Measurements from ENCODE around the gene QKI.
"Not testable (repeated sequence)": the region's sequence is repeated elsewhere in the genome, so short reads cannot be mapped to it uniquely, and the experiment has no call there.

The QKI gene

DNA sequence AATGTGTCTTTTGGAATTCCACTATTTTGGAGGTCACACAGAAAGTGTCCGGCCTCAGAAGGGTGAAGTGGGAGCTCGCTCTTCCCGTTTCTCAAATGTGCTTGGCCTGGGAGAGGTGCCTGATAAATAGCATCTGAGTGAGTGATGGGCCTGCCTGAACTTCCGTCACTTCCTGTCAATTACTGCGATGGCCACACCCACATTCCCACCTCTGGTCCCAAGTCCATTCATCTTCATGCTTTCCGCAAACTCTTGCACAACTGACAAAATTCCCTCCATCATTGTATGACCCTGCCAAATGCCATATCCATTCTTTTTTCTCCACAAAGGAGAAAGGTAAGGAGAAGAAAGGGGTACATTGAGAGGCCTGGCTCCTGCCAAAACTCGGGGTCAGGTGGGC lies 169.0 kb downstream of the QKI start:
- no peak for DNase-seq

DNA sequence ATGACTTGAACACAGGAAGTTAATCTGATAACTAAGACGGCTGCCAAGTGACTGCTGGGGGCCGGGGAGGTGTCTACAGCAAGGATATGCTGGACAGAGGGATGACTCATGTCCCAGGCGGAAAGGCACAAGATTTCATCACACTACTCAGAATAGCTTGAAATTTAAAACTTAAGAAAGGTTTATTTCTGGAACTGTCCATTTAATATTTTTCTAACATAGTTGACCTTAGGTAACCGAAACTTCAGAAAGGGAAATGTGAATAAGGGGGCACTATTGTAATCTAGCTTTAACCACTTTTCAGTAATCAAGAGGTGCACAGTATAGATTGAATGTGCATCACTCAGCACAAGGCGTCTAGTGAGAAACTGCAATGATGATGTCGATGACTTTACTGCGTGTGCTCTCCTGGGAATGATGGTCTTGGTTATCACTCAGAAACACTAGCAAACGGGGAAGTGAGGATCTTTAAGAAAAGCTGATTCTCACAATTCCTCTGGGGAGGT lies 171.5 kb downstream of the QKI start:
- DNase-seq = peak; percentile 82

DNA sequence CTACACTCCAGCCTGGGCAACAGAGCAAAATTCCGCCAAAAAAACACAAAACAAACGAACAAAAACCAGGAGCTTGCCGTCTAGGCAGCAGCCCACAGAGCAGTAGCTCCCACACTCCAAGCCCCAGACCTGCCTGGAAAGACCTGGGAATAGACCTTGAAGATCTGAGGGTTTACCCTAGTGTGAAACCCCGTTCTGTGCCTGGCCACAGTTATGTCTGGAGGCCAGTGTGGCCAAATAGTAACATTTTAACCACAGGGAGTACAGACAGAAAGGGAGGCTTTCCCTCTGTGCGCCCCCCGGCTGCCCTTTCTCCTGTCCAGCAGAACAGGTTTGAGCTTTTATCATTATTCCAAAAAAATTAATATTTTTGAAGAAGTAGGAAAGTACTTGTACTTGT lies 172.4 kb downstream of the QKI start:
- DNase-seq = no peak

DNA sequence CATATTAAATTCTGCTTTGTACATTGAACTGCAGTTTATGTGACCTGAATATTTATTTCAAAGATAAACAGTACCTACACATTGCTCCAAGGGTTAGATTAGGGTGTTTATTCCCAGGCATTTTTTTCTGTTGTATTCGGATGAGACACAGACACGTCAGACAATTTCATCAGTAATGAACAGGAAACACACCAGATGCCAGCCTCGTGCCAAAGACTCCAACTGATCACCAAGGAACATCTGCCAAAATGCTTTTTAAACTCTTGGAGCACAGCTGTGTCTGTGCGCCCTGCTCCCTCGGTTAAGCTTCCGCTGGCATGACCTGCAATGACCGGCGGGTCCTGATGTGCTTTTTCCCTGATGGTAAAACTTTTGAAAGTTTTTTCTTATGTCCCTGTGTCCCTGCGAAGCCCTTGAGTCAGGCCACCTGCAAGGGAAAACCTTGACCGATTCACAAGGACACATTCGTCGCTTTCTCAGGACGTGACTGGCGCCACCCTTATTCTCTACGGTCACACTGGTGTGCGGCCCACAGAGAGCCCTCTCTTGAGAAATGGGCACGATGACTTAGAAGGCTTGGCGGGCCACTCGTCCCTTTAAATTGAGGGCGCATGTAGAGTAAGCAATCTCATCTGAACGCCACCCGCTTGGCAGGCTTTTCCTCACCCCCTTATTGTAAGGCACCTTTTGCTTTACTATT lies 173.9 kb downstream of the QKI start:
- no peak for DNase-seq

DNA sequence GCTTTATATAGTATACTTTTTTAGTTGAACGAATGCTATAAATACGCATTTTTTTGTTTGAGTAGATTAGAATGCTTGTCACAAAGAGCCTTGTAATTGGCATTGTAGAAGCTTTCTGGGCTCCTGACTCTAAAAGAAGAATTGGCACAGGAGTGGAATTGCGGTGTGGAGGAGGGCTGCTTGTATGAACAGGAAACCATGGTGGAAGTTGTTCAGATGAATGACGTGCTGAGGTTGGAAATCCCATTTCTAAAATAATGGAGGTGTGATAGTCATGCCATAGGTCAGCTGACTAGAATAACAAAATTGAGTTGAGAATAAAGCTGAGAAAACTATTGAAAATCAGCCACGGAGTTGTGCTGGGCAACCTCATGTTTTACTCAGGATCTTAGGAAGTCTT lies 174.9 kb downstream of the QKI start:
- no peak for DNase-seq

DNA sequence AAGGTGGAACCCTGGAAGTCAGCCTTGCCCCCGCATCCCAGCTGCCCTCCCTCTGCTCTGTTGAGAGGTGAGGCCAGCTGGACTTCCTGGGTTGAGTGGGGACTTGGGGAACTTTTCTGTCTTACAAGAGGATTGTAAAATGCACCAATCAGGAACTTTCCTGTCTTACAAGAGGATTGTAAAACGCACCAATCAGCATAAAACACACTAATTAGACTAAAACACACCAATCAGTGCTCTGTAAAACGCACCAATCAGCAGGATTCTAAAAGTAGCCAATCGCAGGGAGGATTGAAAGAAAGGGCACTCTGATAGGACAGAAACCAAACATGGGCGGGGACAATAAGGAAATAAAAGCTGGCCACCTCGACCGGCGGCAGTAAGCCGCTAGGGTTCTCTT lies 175.6 kb downstream of the QKI start:
- not testable (repeated sequence) for DNase-seq

DNA sequence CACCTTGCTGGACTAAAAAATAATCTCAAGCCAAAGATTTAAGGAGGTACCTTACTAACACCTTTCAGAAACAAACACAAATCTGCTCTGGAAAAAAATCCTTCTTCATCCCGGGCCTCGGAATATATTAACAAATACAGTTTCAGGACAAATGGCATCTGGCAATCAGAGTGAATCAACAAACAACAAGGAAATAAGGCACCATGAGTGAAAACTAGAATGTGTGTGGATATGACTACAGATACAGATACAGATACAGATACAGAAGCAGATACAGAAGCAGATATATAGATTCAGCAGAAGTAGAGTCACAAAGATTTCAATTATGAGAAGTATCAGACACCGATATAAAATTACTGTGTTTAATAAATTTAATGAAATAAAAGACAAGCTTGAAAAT lies 178.4 kb downstream of the QKI start:
- no peak for DNase-seq

DNA sequence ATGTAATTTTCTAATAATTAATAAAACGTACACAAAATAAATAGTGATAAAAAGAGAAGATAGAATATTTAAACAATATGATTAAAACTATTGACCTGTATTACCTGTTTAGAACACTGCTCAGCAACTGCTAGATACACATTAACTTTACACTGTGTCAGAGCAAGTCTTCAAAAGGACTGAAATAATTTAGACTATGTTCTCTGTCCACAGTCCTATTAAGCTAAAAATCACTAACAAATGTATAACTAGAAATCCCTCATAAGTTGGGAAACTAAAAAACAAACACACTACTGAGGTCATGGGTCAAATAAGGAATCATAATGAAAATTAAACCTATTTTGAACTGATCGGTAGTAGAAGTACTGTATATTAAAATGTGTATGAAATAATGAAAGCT lies 181.7 kb downstream of the QKI start:
- no peak for DNase-seq

DNA sequence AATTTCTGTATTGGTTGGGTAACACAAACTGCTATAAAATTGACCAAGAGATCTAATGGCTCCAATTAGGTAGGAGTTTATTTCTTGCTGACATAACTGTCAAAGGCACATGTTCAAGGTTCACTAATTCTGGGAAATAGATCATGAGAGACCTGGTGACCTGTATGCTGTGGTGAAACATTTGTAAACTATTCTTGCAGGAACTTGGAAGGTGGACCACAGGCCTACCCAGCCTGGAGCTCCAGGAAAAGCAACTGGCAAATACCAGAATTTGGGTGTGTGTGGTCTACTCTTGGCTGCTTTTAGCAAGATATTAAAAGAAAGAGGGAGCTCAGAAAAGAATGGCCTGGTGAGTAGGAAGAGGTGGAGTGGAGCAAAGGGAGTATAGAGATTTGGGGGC lies 184.6 kb downstream of the QKI start:
- no peak for DNase-seq

DNA sequence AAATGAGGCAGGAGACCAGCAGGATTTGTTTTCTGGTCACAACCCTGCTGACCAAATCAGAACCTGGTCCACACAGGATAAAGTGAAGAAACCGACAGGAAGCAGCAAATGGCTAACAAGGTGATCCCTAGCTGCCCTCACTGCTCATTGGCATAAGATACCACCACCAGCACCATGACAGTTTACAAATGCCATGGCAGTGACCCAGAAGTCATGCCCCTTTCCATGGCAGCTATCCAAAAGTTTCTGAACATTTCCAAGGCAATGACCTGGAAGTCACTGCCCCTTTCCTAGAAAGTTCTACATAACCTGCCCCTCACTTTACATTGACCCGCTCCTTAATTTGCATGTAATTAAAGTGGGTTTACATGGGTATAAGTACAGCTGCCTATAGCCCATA lies 185.2 kb downstream of the QKI start:
- no peak for DNase-seq

DNA sequence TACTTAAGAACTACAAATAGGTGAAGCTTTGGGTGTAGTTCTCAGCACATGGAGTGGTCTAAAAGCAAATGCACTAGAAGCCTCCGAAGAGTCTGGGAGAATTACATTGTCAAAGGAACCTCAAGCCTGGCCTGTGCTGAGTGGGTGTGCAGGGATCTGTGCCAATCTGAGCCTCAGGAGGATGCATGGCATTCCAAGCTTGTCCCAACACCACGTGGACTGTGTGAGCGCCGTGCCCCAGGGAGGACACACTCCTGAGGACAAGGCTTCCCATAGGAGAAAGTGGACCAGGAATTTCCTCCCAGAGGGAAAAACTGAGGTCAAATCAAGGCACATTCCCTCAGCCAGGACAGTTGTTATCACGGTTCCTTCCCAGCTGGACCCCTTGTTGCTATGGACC lies 185.8 kb downstream of the QKI start:
- DNase-seq = no peak

DNA sequence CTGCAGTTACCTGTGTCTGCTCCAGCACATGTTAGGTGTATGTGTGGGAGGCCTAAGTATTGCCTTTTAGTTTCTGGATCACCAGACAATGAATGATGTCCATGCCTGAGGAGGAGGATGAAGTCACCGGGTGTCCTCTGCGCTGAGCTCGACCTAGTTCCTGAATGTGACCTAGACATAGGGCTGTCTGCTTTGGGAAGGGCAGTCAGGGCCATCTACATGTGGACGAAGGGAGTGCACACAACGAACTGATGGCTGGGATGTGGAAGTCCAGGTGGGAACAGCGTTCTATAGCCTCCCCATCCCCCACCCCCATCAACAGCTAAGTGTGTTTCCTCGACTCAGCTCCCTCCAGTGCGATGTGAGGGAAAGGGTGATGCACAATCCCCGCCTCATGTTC lies 186.3 kb downstream of the QKI start:
- DNase-seq = no peak

DNA sequence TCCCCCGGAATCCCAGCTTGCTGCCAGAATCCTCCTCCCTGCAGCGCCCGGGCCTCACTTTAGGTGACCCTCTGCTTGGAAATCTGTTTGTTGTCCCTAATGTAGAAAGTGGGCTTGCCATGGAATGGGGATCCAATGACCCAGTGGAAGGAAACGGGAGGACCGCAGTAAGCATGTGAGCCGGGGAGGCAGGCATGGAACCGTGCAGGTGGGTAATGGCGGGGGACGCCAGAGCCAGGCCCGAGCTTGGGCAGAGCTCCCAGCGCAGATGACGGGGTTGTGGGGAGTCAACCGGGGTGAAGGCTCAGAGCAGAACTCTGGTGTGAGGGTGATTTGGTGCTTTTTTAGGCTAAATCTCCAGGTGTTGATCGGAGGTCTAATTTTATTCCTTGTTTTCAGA lies 188.3 kb downstream of the QKI start:
- DNase-seq = no peak

DNA sequence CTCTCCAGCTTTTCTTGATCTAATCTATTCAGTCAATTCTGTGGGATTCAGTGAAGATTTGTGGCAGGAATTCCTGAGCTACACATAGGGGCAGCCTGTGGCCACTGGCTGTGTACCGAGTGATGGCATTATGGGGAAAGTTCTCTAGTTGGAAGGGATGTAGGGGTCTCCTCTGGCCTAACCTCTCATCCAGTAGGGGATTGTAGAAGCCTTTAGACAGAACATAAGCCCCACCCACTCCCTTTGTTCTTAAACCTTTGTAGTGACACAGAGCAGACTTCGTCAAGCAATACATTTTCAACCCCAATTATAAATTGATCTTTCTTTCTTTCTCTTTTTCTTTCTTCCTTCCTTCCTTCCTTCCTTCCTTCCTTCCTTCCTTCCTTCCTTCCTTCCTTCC lies 188.9 kb downstream of the QKI start:
- DNase-seq = no peak

DNA sequence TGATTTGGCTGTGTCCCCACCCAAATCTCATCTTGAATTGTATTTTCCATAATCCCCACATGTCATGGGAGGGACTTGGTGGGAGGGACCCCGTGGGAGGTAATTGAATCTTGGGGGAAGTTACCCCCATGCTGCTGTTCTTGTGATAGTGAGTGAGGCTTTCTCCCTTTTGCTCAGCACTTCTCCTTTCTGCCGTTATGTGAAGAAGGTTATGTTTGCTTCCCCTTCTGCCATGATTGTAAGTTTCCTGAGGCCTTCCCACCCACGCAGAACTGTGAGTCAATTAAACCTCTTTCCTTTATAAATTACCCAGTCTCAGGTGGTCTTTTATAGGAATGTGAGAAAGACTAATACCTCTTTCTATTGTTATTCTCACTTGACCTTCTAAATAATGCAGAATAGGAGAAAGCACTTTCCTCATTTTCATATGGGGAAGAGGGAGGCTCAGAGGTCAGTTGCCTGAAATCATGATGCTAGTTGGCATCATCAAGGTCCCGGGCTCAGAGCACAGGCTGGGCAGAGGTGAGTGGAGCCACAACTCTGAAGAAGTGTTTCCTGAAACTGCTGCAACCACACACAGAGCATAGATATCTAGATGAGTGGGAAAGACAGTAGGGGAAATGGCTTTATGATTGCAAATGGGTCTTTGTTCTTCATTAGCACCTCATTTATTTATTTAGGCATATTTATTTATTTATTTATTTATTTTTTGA lies 191.0 kb downstream of the QKI start:
- peak; percentile 52 to 64 for DNase-seq

DNA sequence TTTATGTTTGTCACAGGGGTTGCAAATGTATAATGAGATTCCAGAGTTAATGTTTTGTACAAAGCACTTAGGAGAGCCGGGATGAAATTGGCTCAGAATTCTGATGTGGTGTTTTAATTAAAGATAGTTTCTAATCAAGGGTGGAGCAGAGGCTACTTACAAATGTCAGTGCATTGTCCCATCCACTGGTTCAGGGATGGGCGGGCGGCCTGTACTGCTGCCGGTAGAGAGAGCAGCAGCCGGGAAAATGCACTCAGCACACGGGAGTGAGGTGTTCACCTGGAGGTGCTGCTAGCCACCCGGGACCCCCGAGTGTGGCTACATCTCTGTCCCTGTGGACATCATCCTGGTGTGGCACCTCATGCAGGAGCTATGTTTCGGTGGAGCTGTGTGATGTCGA lies 193.3 kb downstream of the QKI start:
- DNase-seq = no peak

DNA sequence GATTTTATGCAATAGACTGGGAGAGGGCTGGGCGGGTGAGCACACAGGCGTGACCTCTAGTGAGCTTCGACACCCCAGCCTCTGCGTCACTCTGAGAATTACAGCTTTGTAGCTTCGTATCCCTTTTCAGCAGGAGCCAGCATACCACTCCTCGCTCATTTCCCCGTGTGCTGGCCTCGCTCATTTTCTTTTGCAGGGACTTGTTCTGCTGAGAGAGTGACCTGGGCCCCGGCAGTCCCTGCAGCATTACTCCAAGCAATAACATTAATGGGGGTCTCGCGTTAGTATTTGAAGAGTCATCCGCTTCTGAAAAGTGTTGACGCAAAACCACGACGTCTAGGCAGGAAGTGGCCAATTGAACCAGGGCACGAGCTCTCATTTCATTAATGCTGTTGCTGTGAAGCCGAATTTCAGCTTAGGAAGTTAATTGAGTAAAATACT lies 193.7 kb downstream of the QKI start:
- no peak for DNase-seq

DNA sequence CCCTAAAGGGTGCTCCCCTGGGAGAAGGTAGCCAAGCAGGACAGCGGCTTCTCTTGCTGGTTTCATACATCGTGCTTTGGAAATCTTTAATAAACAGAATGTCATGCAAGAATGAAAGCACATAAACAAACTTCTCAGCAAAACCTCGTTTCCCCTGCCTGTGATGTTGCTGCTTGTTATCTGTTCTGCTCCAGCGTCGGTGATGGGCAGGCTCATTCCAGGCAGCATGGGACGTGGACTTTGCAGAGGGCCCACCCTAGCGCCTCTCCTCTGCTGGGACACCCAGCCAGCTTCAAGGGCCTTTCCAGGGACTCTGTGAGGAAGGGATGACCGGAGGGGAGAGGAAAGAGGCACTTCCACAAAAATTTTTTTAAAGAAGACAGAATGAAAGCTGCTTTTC lies 197.7 kb downstream of the QKI start:
- no peak for DNase-seq

DNA sequence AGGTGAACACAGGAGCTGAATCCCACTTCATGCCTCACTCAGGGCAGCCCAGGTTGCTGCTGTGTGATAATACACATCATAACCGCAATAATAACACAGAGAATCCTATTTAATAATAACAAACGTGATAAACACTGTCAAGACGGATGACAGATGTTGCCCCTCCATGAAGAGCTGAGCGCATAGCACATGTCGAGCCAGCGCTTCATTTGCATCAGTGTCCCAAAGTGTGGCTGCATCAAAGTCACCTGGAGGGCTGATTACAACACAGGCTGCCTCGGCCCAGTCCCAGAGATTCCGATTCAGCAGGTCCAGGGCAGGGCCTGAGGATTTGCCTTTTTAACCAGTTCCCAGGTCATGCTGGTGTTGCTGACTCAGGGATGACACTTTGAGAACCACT lies 198.5 kb downstream of the QKI start:
- DNase-seq = no peak

DNA sequence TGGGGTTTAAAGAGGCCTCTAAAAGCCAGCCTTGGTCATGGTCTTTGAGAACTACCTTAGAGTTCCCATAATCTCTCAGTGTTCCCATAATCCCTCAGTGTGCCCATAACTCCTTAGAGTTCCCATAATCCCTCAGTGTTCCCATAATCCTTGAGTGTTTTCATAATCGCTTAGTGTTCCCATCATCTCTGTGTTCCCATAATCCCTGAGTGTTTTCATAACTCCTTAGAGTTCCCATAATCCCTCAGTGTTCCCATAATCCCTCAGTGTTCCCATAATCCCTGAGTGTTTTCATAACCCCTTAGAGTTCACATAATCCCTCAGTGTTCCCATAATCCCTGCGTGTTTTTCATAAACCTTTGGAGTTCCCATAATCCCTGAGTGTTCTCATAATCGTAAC lies 199.2 kb downstream of the QKI start:
- DNase-seq = no peak

DNA sequence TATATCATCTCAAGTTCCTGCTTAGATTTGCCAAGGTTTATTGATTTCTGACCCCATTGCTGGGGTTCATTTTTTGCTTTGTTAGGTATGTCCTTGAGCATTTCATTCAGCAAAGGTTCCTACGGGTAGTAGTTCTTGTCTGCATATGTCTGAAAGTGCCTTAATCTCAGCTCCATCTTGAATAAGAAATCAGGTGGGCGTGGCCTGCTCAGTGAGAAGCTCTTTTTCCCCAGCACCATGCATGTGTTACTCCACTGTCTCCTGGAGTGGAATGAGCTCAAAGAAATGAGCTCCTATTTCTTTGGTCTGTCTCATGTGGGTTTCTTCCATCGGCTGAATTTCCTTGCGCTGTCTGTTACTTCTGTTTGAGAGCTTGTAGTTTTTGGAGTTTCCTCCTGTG lies 201.9 kb downstream of the QKI start:
- DNase-seq = no peak

DNA sequence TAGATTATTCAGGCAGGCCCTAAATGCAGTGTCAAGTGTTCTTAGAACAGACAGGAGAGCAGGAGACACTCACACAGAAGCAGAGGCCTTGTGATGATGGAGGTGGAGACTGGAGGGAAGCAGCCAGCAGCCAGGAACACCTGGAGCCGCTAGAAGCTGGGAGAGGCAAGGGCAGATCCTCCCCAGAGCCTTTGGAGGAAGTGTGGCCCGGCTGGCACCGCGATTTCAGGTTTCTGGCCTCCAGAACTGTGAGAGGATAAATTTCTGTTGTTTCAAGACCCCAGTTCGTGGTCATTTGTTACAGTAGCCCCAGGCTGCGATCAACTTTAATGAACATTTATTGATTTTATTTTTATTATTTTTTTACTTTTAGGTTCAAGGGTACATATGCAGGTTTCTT lies 203.0 kb downstream of the QKI start:
- DNase-seq = no peak

DNA sequence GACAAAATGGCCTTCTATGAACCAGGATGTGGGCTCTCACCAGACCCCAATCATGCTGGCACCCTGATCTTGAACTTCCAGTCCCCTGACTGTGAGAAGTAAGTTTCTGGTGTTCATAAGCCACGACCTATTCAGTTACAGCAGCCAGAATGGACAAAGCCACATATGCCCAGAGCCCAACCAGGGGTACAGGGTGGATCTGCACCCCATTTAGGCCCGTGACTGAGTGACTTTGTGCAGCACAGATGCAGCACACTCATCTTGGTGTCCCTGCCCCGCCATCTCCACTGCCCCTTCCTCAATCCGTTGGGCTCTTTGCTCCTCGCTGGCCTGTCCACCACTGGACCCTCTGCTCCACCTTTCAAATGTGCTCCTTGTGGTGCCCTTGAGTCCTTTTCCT lies 205.6 kb downstream of the QKI start:
- no peak for DNase-seq

DNA sequence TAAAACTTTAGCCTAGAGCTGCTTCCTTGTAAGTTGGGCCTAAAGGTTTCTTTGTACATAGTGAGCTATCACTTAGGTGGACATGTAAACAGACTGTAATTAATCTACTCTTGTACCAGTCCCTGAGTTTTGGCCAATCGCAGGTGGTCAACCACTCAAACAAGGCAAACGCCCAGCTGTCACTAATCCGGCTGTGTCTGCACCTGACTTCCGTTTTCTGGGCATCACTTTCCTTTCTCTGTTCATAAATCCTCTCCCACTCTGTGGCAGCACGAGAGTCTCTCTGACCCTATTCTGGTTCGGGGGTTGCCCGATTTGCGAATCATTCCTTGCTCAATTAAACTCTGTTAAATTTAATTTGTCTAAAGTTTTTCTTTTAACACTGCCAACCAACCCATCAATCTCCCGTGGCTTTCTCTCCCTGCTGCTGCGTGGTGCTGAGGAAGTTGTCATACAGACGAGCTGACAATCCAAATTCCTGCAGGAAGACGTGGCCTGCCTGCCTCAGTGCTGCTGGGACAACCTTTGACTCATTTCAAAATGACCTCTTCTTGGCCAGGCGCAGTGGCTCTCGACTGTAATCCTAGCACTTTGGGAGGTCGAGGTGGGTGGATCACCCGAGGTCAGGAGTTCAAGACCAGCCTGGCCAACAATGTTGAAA lies 206.3 kb downstream of the QKI start:
- DNase-seq = no peak
